ENCODE results near the gene AKAP6.

AKAP6 gene

GRCh38 chr14:32805979-32806378 lies 476.9 kb downstream of the AKAP6 start:
- H3K4me3 ChIP-seq (ENCODE audit: low read depth, low read length) = no peak overlapping the region
- no peak for TF ChIP-seq CTCF (IDR thresholded peaks at IDR 0.05; ENCODE audit: low read depth, low read length, missing control alignments)
- in situ Hi-C loops (cut with HindIII; ENCODE audit: low sequenced_read_pairs) = loop anchor here (5.0 kb wide), 1 partner anchor 79 kb away; no protein-coding TSS in a partner anchor
- DNase-seq (ENCODE audit: low read depth) = no peak

- peak overlapping the region; percentile 1 for H3K4me3 ChIP-seq (ENCODE audit: low read depth, low read length)
- in situ Hi-C loops (cut with HindIII; ENCODE audit: low sequenced_read_pairs) = loop anchor here (5.0 kb wide), 1 partner anchor 81 kb away; no protein-coding TSS in a partner anchor
- no peak for TF ChIP-seq CTCF (IDR thresholded peaks at IDR 0.05; ENCODE audit: low read depth, low read length, missing control alignments)
- peak; percentile 78 for DNase-seq (ENCODE audit: low read depth)
These were observed 479.5 kb downstream of the AKAP6 start for GRCh38 chr14:32808644-32809043.

- no peak overlapping the region for H3K4me3 ChIP-seq (ENCODE audit: low read depth, low read length)
- DNase-seq (ENCODE audit: low read depth) = no peak
- in situ Hi-C loops (cut with HindIII; ENCODE audit: low sequenced_read_pairs) = loop anchor here (5.0 kb wide), 1 partner anchor 82 kb away; no protein-coding TSS in a partner anchor
- no peak for TF ChIP-seq CTCF (IDR thresholded peaks at IDR 0.05; ENCODE audit: low read depth, low read length, missing control alignments)
These were observed 480.2 kb downstream of the AKAP6 start for GRCh38 chr14:32809255-32809654.

- no peak overlapping the region for H3K4me3 ChIP-seq (ENCODE audit: low read depth, low read length)
- TF ChIP-seq CTCF (IDR thresholded peaks at IDR 0.05; ENCODE audit: low read depth, low read length, missing control alignments) = no peak
- DNase-seq (ENCODE audit: low read depth) = peak; percentile 77
- in situ Hi-C loops (cut with HindIII; ENCODE audit: low sequenced_read_pairs) = no loop called here
These were observed 484.3 kb downstream of the AKAP6 start for GRCh38 chr14:32813401-32813800.

- in situ Hi-C loops (cut with HindIII; ENCODE audit: low sequenced_read_pairs) = no loop called here
- no peak for DNase-seq (ENCODE audit: low read depth)
- no peak overlapping the region for H3K4me3 ChIP-seq (ENCODE audit: low read depth, low read length)
- TF ChIP-seq CTCF (IDR thresholded peaks at IDR 0.05; ENCODE audit: low read depth, low read length, missing control alignments) = no peak
These were observed 485.6 kb downstream of the AKAP6 start for GRCh38 chr14:32814721-32815120.

- DNase-seq (ENCODE audit: low read depth) = no peak
- no peak overlapping the region for H3K4me3 ChIP-seq (ENCODE audit: low read depth, low read length)
- no peak for TF ChIP-seq CTCF (IDR thresholded peaks at IDR 0.05; ENCODE audit: low read depth, low read length, missing control alignments)
- in situ Hi-C loops (cut with HindIII; ENCODE audit: low sequenced_read_pairs) = no loop called here
These were observed 487.5 kb downstream of the AKAP6 start for GRCh38 chr14:32816588-32816987.

GRCh38 chr14:32817780-32818179 lies 488.7 kb downstream of the AKAP6 start:
- no peak for TF ChIP-seq CTCF (IDR thresholded peaks at IDR 0.05; ENCODE audit: low read depth, low read length, missing control alignments)

More at GRCh38 chr14:32817780-32818179, 488.7 kb downstream of the AKAP6 start:
- no peak for DNase-seq (ENCODE audit: low read depth)
- in situ Hi-C loops (cut with HindIII; ENCODE audit: low sequenced_read_pairs) = no loop called here
- H3K4me3 ChIP-seq (ENCODE audit: low read depth, low read length) = no peak overlapping the region
